Astrocyte (in vitro differentiated cells and primary cell): ENCODE data around the gene TRPM2.

Experiments
- EZH2 ChIP-seq: IDR thresholded peaks from 2 replicates; pipeline ENCODE4 v1.6.1; 2012; ENCODE audit warnings: mild to moderate bottlenecking, low read length, inconsistent platforms; ENCODE audit not compliant: insufficient read depth
- TF ChIP-seq, protein P1 (sequence below): IDR thresholded peaks from 2 replicates; pipeline ENCODE4 v1.5.1; 2011; ENCODE audit warnings: low read depth, mild to moderate bottlenecking, inconsistent platforms, low read length, moderate library complexity; ENCODE audit not compliant: insufficient read depth

DNA sequence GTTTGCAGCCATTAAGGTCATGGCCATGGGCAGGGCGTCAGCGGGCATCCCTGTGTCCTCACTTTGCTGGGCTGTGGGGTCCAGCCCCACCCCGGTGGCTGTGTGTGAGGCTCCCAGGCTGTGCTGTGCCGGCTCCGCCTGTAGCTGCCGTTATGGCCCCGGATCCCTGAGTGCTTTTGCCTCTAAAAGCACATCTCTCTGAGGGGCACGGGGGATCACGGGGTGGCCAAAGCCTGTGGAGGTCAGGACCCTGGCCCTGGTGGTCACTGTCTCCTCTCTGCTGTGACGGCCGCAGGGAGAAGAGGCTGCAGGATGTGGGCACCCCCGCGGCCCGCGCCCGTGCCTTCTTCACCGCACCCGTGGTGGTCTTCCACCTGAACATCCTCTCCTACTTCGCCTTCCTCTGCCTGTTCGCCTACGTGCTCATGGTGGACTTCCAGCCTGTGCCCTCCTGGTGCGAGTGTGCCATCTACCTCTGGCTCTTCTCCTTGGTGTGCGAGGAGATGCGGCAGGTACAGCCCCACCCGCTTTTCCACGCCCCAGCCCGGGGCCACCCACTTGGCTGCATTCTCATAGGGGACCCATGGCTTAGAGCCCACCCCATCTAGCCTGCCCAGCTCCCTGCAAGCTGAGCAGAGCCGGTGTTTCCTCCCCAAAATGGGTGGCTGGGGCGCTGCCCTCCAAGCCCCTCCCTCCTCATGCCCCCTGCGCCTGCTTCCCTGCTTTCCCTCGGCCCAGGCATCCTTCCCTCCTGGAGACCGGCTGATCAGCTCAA, 48.2 kb downstream of the TRPM2 start:
- no peak for TF ChIP-seq EZH2
- TF ChIP-seq, protein P1, sequence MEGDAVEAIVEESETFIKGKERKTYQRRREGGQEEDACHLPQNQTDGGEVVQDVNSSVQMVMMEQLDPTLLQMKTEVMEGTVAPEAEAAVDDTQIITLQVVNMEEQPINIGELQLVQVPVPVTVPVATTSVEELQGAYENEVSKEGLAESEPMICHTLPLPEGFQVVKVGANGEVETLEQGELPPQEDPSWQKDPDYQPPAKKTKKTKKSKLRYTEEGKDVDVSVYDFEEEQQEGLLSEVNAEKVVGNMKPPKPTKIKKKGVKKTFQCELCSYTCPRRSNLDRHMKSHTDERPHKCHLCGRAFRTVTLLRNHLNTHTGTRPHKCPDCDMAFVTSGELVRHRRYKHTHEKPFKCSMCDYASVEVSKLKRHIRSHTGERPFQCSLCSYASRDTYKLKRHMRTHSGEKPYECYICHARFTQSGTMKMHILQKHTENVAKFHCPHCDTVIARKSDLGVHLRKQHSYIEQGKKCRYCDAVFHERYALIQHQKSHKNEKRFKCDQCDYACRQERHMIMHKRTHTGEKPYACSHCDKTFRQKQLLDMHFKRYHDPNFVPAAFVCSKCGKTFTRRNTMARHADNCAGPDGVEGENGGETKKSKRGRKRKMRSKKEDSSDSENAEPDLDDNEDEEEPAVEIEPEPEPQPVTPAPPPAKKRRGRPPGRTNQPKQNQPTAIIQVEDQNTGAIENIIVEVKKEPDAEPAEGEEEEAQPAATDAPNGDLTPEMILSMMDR, result no peak
